B cell (primary cell): Measurements from ENCODE around the gene TET3. TPM values are rescaled to one million over a fixed set of nuclear protein-coding genes. Genes with fewer than 3 reads are reported as not detected.

Experiments used
- ATAC-seq: fragments of 200-7000 bp; cut with Tn5 transposase; one replicate; pipeline ENCODE4 v1.10.0; 2021; ENCODE audit warnings: low read depth, mild to moderate bottlenecking, moderate number of reproducible peaks, moderate library complexity
- CTCF ChIA-PET: fragments of 350-600 bp; sonication (Branson Sonifier 250); formaldehyde crosslinking; loops from one replicate; lab custom pipeline; 2021; ENCODE audit warnings: antibody characterized with exemption, inconsistent platforms; lab: Charles Lee
- POLR2A ChIA-PET: fragments of 350-600 bp; sonication (Branson Sonifier 250); formaldehyde crosslinking; loops from one replicate; lab custom pipeline; 2021; ENCODE audit warnings: antibody characterized with exemption; lab: Charles Lee
- DNase-seq: peaks from one replicate; pipeline ENCODE4 v3.0.0; 2013
- H2AFZ ChIP-seq: 2 replicates; pipeline ENCODE4 v1.6.1; 2012; ENCODE audit warnings: mild to moderate bottlenecking, low read depth, low read length; ENCODE audit not compliant: insufficient read depth, poor library complexity, severe bottlenecking
- H3K27ac ChIP-seq, 2 donors: 1 replicate in 1 of 2; 2 replicates in 1 of 2; pipeline ENCODE4 v1.5.1; 2012 to 2013; ENCODE audit warnings: low read length in 2 of 2, mild to moderate bottlenecking in 2 of 2, moderate library complexity in 1 of 2
- H3K27me3 ChIP-seq, 4 experiments: fragments of 200-600 bp in 1 of 4; sonication (generic) in 1 of 4; replicated peaks in 1 of 4; 1 replicate in 2 of 4; 2 replicates in 2 of 4; pipeline versions ENCODE4 v1.6.1 to v1.7.0; 2013 to 2016; ENCODE audit warnings: low read length in 3 of 4, mild to moderate bottlenecking in 2 of 4, mixed read lengths in 1 of 4, moderate library complexity in 1 of 4; ENCODE audit not compliant: insufficient read depth in 4 of 4, control insufficient read depth in 3 of 4; ENCODE audit errors: control extremely low read depth in 1 of 4
- H3K36me3 ChIP-seq, 2 experiments: replicated peaks in 1 of 2; 1 replicate in 1 of 2; 2 replicates in 1 of 2; pipeline versions ENCODE4 v1.6.1 to v1.7.1; 2013; ENCODE audit warnings: low read length in 1 of 2; ENCODE audit not compliant: insufficient read depth in 2 of 2, control insufficient read depth in 1 of 2; ENCODE audit errors: control extremely low read depth in 1 of 2, extremely low read depth in 1 of 2
- H3K4me1 ChIP-seq, 2 donors: fragments of 200-600 bp in 1 of 2; sonication (generic) in 1 of 2; 1 replicate in 1 of 2; 2 replicates in 1 of 2; pipeline versions ENCODE4 v1.5.1 to v1.6.1; 2013 to 2017; ENCODE audit warnings: low read length in 2 of 2; ENCODE audit not compliant: control insufficient read depth in 2 of 2, insufficient read depth in 2 of 2
- H3K4me2 ChIP-seq: replicated peaks from 2 replicates; pipeline ENCODE3; 2012; ENCODE audit warnings: mild to moderate bottlenecking, low read depth, low read length; ENCODE audit not compliant: poor library complexity, severe bottlenecking
- H3K4me3 ChIP-seq, 5 experiments: fragments of 200-600 bp in 1 of 5; sonication (generic) in 1 of 5; 1 replicate in 3 of 5; 2 replicates in 2 of 5; pipeline versions ENCODE4 v1.5.1 to v1.7.0; 2011 to 2016; ENCODE audit warnings: low read length in 4 of 5, mild to moderate bottlenecking in 4 of 5, low read depth in 2 of 5, control low read depth in 1 of 5, moderate library complexity in 1 of 5; ENCODE audit not compliant: insufficient read depth in 1 of 5; ENCODE audit errors: control extremely low read depth in 1 of 5, extremely low read depth in 1 of 5
- H3K79me2 ChIP-seq: fragments of 200-600 bp; sonication (generic); one replicate; pipeline ENCODE4 v1.6.0; 2016; ENCODE audit warnings: low read length; ENCODE audit not compliant: control insufficient read depth, insufficient read depth
- H3K9ac ChIP-seq: fragments of 200-600 bp; sonication (generic); 2 replicates; pipeline ENCODE4 v1.6.1; 2017; ENCODE audit warnings: mild to moderate bottlenecking, low read length, moderate library complexity
- H3K9me3 ChIP-seq, 3 donors: one replicate each; pipeline versions ENCODE4 v1.6.1 to v1.7.1; 2013; ENCODE audit warnings: low read length in 2 of 3; ENCODE audit not compliant: control insufficient read depth in 2 of 3, insufficient read depth in 1 of 3; ENCODE audit errors: control extremely low read depth in 1 of 3
- H4K20me1 ChIP-seq: 2 replicates; pipeline ENCODE4 v1.6.0; 2012; ENCODE audit warnings: mild to moderate bottlenecking, low read length; ENCODE audit not compliant: insufficient read depth, control insufficient read depth, poor library complexity, severe bottlenecking
- H3K27ac Mint-ChIP-seq: one replicate; pipeline ENCODE4 v1.8.0; 2021; ENCODE audit warnings: mixed read lengths
- H3K27me3 Mint-ChIP-seq: one replicate; pipeline ENCODE4 v1.8.0; 2021; ENCODE audit warnings: mixed read lengths
- H3K4me1 Mint-ChIP-seq: one replicate; pipeline ENCODE4 v1.8.0; 2021; ENCODE audit warnings: mixed read lengths
- H3K4me3 Mint-ChIP-seq: one replicate; pipeline ENCODE4 v1.8.0; 2021; ENCODE audit warnings: mixed read lengths
- H3K9me3 Mint-ChIP-seq: one replicate; pipeline ENCODE4 v1.8.0; 2022; ENCODE audit warnings: mixed read lengths; ENCODE audit not compliant: insufficient read depth
- CTCF ChIP-seq: fragments of 200-600 bp; IDR thresholded peaks from one replicate; pipeline ENCODE4 v1.8.0; 2022; ENCODE audit warnings: antibody characterized with exemption, mild to moderate bottlenecking
- EZH2 ChIP-seq: IDR thresholded peaks from 2 replicates; pipeline ENCODE4 v1.6.1; 2012; ENCODE audit warnings: borderline replicate concordance, low read depth, mild to moderate bottlenecking, moderate library complexity, low read length; ENCODE audit not compliant: insufficient read depth, poor library complexity, severe bottlenecking
- WGBS: methylation state at CpG from one replicate; pipeline ENCODE4 v1.1.5; 2013; ENCODE audit warnings: missing lambda C conversion rate; ENCODE audit not compliant: insufficient coverage; 5-methylcytosine and 5-hydroxymethylcytosine counted together
- intact Hi-C: fragments of 100-400 bp; cut with micrococcal nuclease; formaldehyde crosslinking; loops from one replicate; pipeline ENCODE4 v1.10.0; 2022
- polyA plus RNA-seq: library from polyadenylated mRNA; depleted of rRNA; stranded (reverse); fragments of >200 nt; gene quantifications from 2 replicates; pipeline ENCODE4 v1.2.3, GENCODE V29; 2012
- total RNA-seq, 2 donors: library from RNA; stranded (reverse); fragments of 120-200 nt in 1 of 2; gene quantifications; 1 replicate in 1 of 2; 2 replicates in 1 of 2; pipeline versions ENCODE4 v1.2.3 to v1.2.4, GENCODE V29; 2013 to 2022

The TET3 gene
- total and polyA plus RNA-seq, 2 donors (not counting 1 experiment from before 2014, with no cell fraction given): 4.7 to 43.9 TPM

- Histone ChIP-seq H3K9ac (no peak overlapping the region), H2AFZ (no peak overlapping the region), H3K36me3 (peaks cover 0 to 14% of the 10 kb centered on the region in 2 experiments), H3K9me3 (no peaks in the 10 kb centered on the region), H4K20me1 (peaks cover 94% of the 10 kb centered on the region), H3K4me3 (no peak overlapping the region), H3K79me2 (peaks cover 88% of the 10 kb centered on the region), H3K4me2 (no peak overlapping the region), H3K27me3 (no peaks in the 10 kb centered on the region), H3K4me1 (peaks cover 15 to 21% of the 10 kb centered on the region in 2 donors), H3K27ac (no peak overlapping the region)
- TF ChIP-seq EZH2: no peak
- no peak for TF ChIP-seq CTCF
- intact Hi-C loops: no loop called here
- ATAC-seq: no peak
- H3K27ac Mint-ChIP-seq: no peak overlapping the region
- peaks cover 60% of the 10 kb centered on the region for H3K4me1 Mint-ChIP-seq
- ChIA-PET CTCF (interaction anchor here (1.1 to 1.4 kb wide), 3 partner anchors 16 to 180 kb away, joined by 3 to 4 read pairs (median 4); no protein-coding TSS in a partner anchor), POLR2A (no interaction called here)
- no peaks in the 10 kb centered on the region for H3K9me3 Mint-ChIP-seq
- no peaks in the 10 kb centered on the region for H3K27me3 Mint-ChIP-seq
- H3K4me3 Mint-ChIP-seq: peak overlapping the region; percentile 27
- 93% methylated on average over 13 of the region's 18 CpGs for WGBS
- no peak for DNase-seq
Observed at GRCh38 chr2:74004212-74005182, 19.8 kb downstream of the TET3 start.

- Histone ChIP-seq H3K36me3 (peaks cover 0 to 14% of the 10 kb centered on the region in 2 experiments), H3K4me2 (no peak overlapping the region), H2AFZ (no peak overlapping the region), H3K9ac (no peak overlapping the region), H3K9me3 (no peaks in the 10 kb centered on the region), H3K27ac (no peak overlapping the region), H3K27me3 (no peaks in the 10 kb centered on the region), H3K4me1 (peaks cover 15 to 18% of the 10 kb centered on the region in 2 donors), H3K79me2 (peaks cover 92% of the 10 kb centered on the region), H3K4me3 (no peak overlapping the region), H4K20me1 (peaks cover 92% of the 10 kb centered on the region)
- no peak for ATAC-seq
- H3K27ac Mint-ChIP-seq: no peak overlapping the region
- peaks cover 49% of the 10 kb centered on the region for H3K4me1 Mint-ChIP-seq
- no peaks in the 10 kb centered on the region for H3K27me3 Mint-ChIP-seq
- TF ChIP-seq EZH2 (no peak), CTCF (no peak)
- ChIA-PET POLR2A (interaction anchor here (0.6 kb wide), 1 partner anchor 16 kb away, joined by 4 read pairs; no protein-coding TSS in a partner anchor), CTCF (interaction anchor here (1.1 to 1.4 kb wide), 2 partner anchors 98 to 181 kb away, joined by 3 to 4 read pairs; no protein-coding TSS in a partner anchor)
- DNase-seq: no peak
- 98% methylated on average over 7 of the region's 8 CpGs for WGBS
- no peaks in the 10 kb centered on the region for H3K9me3 Mint-ChIP-seq
- intact Hi-C loops: no loop called here
- H3K4me3 Mint-ChIP-seq: no peak overlapping the region
Observed at GRCh38 chr2:74005786-74006185, 21.1 kb downstream of the TET3 start.
